WTC11 (cell line): ENCODE results near the gene MAPK12. TPM values are rescaled to one million over a fixed set of nuclear protein-coding genes. Genes with fewer than 3 reads are reported as not detected.

Experiments
- ATAC-seq: fragments of 200-7000 bp; cut with Tn5 transposase; 2 replicates; pipeline ENCODE4 v1.10.0; 2021; ENCODE audit warnings: mild to moderate bottlenecking, moderate library complexity
- CTCF ChIA-PET: fragments of 300-600 bp; sonication (Branson Sonifier 250); formaldehyde crosslinking; loops from one replicate; lab custom pipeline; 2021; ENCODE audit warnings: antibody characterized with exemption; lab: Charles Lee
- POLR2A ChIA-PET: fragments of 350-600 bp; sonication (Branson Sonifier 250); formaldehyde crosslinking; loops from one replicate; lab custom pipeline; 2021; ENCODE audit warnings: antibody characterized with exemption; lab: Charles Lee
- DNase-seq: peaks from one replicate; pipeline ENCODE4 v3.0.0; 2021; ENCODE audit warnings: low spot score
- H3K27ac Mint-ChIP-seq: 2 replicates; pipeline ENCODE4 v1.8.0; 2021; ENCODE audit warnings: mixed read lengths
- H3K27me3 Mint-ChIP-seq: 2 replicates; pipeline ENCODE4 v1.8.0; 2021; ENCODE audit warnings: low read depth, mild to moderate bottlenecking, moderate library complexity, mixed read lengths
- H3K36me3 Mint-ChIP-seq: 2 replicates; pipeline ENCODE4 v1.8.0; 2021; ENCODE audit warnings: mixed read lengths
- H3K4me1 Mint-ChIP-seq: 2 replicates; pipeline ENCODE4 v1.8.0; 2022; ENCODE audit warnings: mixed read lengths
- H3K4me3 Mint-ChIP-seq: 2 replicates; pipeline ENCODE4 v1.8.0; 2021; ENCODE audit warnings: mild to moderate bottlenecking, moderate library complexity, mixed read lengths
- H3K9me3 Mint-ChIP-seq: 2 replicates; pipeline ENCODE4 v1.8.0; 2021; ENCODE audit warnings: mixed read lengths
- ATF1 ChIP-seq: sonication (generic); formaldehyde crosslinking; IDR thresholded peaks from 2 replicates; pipeline ENCODE4 v1.8.1; 2023; ENCODE audit warnings: mild to moderate bottlenecking, moderate library complexity, missing genetic modification reagents
- E2F5 ChIP-seq: sonication (generic); formaldehyde crosslinking; IDR thresholded peaks from 2 replicates; pipeline ENCODE4 v1.8.1; 2022; ENCODE audit warnings: mild to moderate bottlenecking, moderate library complexity, missing genetic modification reagents
- ESRRA ChIP-seq: sonication (generic); formaldehyde crosslinking; IDR thresholded peaks from 2 replicates; pipeline ENCODE4 v1.8.1; 2022; ENCODE audit warnings: mild to moderate bottlenecking, missing genetic modification reagents, borderline replicate concordance
- FOXP1 ChIP-seq: sonication (generic); formaldehyde crosslinking; IDR thresholded peaks from 2 replicates; pipeline ENCODE4 v1.8.0; 2022; ENCODE audit warnings: missing genetic modification reagents, mild to moderate bottlenecking, moderate library complexity, borderline replicate concordance
- MXD4 ChIP-seq: fragments of 250-450 bp; sonication (Bioruptor Pico); IDR thresholded peaks from 2 replicates; pipeline ENCODE4 v1.8.0; 2021; ENCODE audit warnings: mild to moderate bottlenecking, moderate library complexity, borderline replicate concordance
- MYBL2 ChIP-seq: sonication (generic); formaldehyde crosslinking; IDR thresholded peaks from 2 replicates; pipeline ENCODE4 v1.8.1; 2023; ENCODE audit warnings: mild to moderate bottlenecking, moderate library complexity, missing genetic modification reagents
- TCF7 ChIP-seq: sonication (generic); formaldehyde crosslinking; IDR thresholded peaks from 2 replicates; pipeline ENCODE4 v1.8.0; 2022; ENCODE audit warnings: mild to moderate bottlenecking, low read depth, missing genetic modification reagents, moderate library complexity
- TEAD1 ChIP-seq: sonication (generic); formaldehyde crosslinking; IDR thresholded peaks from 2 replicates; pipeline ENCODE4 v1.8.0; 2022; ENCODE audit warnings: mild to moderate bottlenecking, missing genetic modification reagents
- TEAD4 ChIP-seq: sonication (generic); formaldehyde crosslinking; IDR thresholded peaks from 2 replicates; pipeline ENCODE4 v1.8.0; 2022; ENCODE audit warnings: mild to moderate bottlenecking, missing genetic modification reagents
- TP53 ChIP-seq: sonication (generic); formaldehyde crosslinking; IDR thresholded peaks from 2 replicates; pipeline ENCODE4 v1.8.1; 2023; ENCODE audit warnings: mild to moderate bottlenecking, missing genetic modification reagents
- ZNF219 ChIP-seq: sonication (generic); formaldehyde crosslinking; IDR thresholded peaks from 2 replicates; pipeline ENCODE4 v1.8.0; 2023; ENCODE audit warnings: missing genetic modification reagents, mild to moderate bottlenecking, borderline replicate concordance
- ZNF416 ChIP-seq: fragments of 250-450 bp; sonication (Bioruptor Pico); IDR thresholded peaks from 2 replicates; pipeline ENCODE4 v1.9.0; 2021; ENCODE audit warnings: mild to moderate bottlenecking, inconsistent platforms
- ZNF671 ChIP-seq: fragments of 250-450 bp; sonication (Bioruptor Pico); IDR thresholded peaks from 2 replicates; pipeline ENCODE4 v1.8.0; 2021; ENCODE audit warnings: mild to moderate bottlenecking
- total RNA-seq: library from RNA; stranded (reverse); gene quantifications from 3 replicates; pipeline ENCODE4 v1.2.3, GENCODE V29; 2021
- TF ChIP-seq, protein P1 (sequence below): sonication (generic); formaldehyde crosslinking; IDR thresholded peaks from 2 replicates; pipeline ENCODE4 v1.8.0; 2022; ENCODE audit warnings: mild to moderate bottlenecking, missing genetic modification reagents
- TF ChIP-seq, protein P2 (sequence below): sonication (generic); formaldehyde crosslinking; IDR thresholded peaks from 2 replicates; pipeline ENCODE4 v1.8.0; 2023; ENCODE audit warnings: missing genetic modification reagents, mild to moderate bottlenecking, borderline replicate concordance
- TF ChIP-seq, protein P3 (sequence below): sonication (generic); formaldehyde crosslinking; conservative IDR thresholded peaks from 2 replicates; pipeline ENCODE4 v1.8.1; 2023; ENCODE audit warnings: mild to moderate bottlenecking, low read depth, missing genetic modification reagents, moderate library complexity
- TF ChIP-seq, protein P4 (sequence below): sonication (generic); formaldehyde crosslinking; IDR thresholded peaks from 2 replicates; pipeline ENCODE4 v1.8.0; 2022; ENCODE audit warnings: mild to moderate bottlenecking, missing genetic modification reagents

The MAPK12 gene
- total RNA-seq, 1 experiment from 2014 or later = 31.0 TPM

DNA sequence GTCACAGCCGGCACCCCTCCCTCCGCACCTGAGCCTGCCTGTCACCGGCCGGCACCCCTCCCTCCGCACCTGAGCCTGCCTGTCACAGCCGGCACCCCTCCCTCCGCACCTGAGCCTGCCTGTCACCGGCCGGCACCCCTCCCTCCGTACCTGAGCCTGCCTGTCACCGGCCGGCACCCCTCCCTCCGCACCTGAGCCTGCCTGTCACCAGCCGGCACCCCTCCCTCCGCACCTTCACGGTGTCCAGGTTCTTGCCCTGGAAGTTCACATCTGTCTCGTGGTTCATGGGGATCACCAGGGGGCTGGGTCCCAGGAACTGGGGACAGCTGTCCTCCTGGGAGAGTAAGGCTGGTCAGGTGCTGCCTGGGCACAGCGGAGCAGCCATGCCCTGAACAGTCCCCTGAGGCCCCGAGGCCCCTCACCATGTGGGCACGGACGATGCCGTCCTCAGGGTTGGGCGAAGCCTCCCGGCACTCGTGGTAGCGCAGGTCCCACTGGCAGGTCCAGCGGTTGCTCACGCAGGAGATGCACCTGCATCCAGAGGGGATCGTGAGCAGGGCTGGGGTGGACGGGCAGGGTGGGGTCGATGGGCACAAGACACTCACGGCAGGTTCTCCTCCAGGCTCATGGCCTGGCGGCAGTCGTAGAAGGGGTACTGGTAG, 24.2 kb upstream of the MAPK12 start:
- POLR2A ChIA-PET = no interaction called here
- no peak overlapping the region for H3K27ac Mint-ChIP-seq
- H3K4me1 Mint-ChIP-seq = no peaks in the 10 kb centered on the region
- TF ChIP-seq ESRRA (CRISPR knock-in tag) = no peak
- no peak for TF ChIP-seq ATF1 (CRISPR knock-in tag)
- TF ChIP-seq ZNF671 (CRISPR knock-in tag) = no peak
- no peak for TF ChIP-seq MYBL2 (CRISPR knock-in tag)
- TF ChIP-seq, protein P1, sequence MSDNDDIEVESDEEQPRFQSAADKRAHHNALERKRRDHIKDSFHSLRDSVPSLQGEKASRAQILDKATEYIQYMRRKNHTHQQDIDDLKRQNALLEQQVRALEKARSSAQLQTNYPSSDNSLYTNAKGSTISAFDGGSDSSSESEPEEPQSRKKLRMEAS (CRISPR knock-in tag) = no peak
- no peak for TF ChIP-seq TEAD1
- TF ChIP-seq MXD4 (CRISPR knock-in tag) = no peak
- TF ChIP-seq, protein P2, sequence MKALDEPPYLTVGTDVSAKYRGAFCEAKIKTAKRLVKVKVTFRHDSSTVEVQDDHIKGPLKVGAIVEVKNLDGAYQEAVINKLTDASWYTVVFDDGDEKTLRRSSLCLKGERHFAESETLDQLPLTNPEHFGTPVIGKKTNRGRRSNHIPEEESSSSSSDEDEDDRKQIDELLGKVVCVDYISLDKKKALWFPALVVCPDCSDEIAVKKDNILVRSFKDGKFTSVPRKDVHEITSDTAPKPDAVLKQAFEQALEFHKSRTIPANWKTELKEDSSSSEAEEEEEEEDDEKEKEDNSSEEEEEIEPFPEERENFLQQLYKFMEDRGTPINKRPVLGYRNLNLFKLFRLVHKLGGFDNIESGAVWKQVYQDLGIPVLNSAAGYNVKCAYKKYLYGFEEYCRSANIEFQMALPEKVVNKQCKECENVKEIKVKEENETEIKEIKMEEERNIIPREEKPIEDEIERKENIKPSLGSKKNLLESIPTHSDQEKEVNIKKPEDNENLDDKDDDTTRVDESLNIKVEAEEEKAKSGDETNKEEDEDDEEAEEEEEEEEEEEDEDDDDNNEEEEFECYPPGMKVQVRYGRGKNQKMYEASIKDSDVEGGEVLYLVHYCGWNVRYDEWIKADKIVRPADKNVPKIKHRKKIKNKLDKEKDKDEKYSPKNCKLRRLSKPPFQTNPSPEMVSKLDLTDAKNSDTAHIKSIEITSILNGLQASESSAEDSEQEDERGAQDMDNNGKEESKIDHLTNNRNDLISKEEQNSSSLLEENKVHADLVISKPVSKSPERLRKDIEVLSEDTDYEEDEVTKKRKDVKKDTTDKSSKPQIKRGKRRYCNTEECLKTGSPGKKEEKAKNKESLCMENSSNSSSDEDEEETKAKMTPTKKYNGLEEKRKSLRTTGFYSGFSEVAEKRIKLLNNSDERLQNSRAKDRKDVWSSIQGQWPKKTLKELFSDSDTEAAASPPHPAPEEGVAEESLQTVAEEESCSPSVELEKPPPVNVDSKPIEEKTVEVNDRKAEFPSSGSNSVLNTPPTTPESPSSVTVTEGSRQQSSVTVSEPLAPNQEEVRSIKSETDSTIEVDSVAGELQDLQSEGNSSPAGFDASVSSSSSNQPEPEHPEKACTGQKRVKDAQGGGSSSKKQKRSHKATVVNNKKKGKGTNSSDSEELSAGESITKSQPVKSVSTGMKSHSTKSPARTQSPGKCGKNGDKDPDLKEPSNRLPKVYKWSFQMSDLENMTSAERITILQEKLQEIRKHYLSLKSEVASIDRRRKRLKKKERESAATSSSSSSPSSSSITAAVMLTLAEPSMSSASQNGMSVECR (CRISPR knock-in tag) = no peak
- no peak for TF ChIP-seq TP53 (CRISPR knock-in tag)
- no peak for TF ChIP-seq ZNF219 (CRISPR knock-in tag)
- TF ChIP-seq, protein P3, sequence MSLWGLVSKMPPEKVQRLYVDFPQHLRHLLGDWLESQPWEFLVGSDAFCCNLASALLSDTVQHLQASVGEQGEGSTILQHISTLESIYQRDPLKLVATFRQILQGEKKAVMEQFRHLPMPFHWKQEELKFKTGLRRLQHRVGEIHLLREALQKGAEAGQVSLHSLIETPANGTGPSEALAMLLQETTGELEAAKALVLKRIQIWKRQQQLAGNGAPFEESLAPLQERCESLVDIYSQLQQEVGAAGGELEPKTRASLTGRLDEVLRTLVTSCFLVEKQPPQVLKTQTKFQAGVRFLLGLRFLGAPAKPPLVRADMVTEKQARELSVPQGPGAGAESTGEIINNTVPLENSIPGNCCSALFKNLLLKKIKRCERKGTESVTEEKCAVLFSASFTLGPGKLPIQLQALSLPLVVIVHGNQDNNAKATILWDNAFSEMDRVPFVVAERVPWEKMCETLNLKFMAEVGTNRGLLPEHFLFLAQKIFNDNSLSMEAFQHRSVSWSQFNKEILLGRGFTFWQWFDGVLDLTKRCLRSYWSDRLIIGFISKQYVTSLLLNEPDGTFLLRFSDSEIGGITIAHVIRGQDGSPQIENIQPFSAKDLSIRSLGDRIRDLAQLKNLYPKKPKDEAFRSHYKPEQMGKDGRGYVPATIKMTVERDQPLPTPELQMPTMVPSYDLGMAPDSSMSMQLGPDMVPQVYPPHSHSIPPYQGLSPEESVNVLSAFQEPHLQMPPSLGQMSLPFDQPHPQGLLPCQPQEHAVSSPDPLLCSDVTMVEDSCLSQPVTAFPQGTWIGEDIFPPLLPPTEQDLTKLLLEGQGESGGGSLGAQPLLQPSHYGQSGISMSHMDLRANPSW (CRISPR knock-in tag) = no peak
- TF ChIP-seq TCF7 (CRISPR knock-in tag) = no peak
- TF ChIP-seq FOXP1 (CRISPR knock-in tag) = no peak
- TF ChIP-seq E2F5 (CRISPR knock-in tag) = no peak
- CTCF ChIA-PET = no interaction called here
- no peaks in the 10 kb centered on the region for H3K27me3 Mint-ChIP-seq
- no peak for ATAC-seq
- H3K4me3 Mint-ChIP-seq = no peak overlapping the region
- no peak for DNase-seq
- H3K9me3 Mint-ChIP-seq = no peaks in the 10 kb centered on the region
- H3K36me3 Mint-ChIP-seq = peaks cover 13% of the 10 kb centered on the region; the same call in 1 of the 2 replicates

GRCh38 chr22:50284479-50284878, 23.0 kb upstream of the MAPK12 start:
- Mint-ChIP-seq H3K27ac (no peak overlapping the region), H3K4me3 (no peak overlapping the region), H3K4me1 (no peaks in the 10 kb centered on the region), H3K27me3 (no peaks in the 10 kb centered on the region), H3K36me3 (peaks cover 15% of the 10 kb centered on the region; the same call in 1 of the 2 replicates), H3K9me3 (no peaks in the 10 kb centered on the region)
- ATAC-seq (no peak), DNase-seq (no peak)
- ChIA-PET POLR2A (no interaction called here), CTCF (interaction anchor here (0.5 kb wide), 1 partner anchor 23 kb away, joined by 3 read pairs; the partner anchor contains the start of gene MAPK12)
- no peak for TF ChIP-seq TEAD4
- no peak for TF ChIP-seq ZNF416 (CRISPR knock-in tag)
- TF ChIP-seq, protein P4, sequence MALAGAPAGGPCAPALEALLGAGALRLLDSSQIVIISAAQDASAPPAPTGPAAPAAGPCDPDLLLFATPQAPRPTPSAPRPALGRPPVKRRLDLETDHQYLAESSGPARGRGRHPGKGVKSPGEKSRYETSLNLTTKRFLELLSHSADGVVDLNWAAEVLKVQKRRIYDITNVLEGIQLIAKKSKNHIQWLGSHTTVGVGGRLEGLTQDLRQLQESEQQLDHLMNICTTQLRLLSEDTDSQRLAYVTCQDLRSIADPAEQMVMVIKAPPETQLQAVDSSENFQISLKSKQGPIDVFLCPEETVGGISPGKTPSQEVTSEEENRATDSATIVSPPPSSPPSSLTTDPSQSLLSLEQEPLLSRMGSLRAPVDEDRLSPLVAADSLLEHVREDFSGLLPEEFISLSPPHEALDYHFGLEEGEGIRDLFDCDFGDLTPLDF (CRISPR knock-in tag) = no peak
